NCI-H1092 (cell line): ENCODE data around the gene PRKCE.
A peak's percentile ranks its signal among the peaks of the same experiment; 100 is the strongest.

Experiments
- DNase-seq: peaks from one replicate; lab custom pipeline; 2025; lab: John Stamatoyannopoulos, UW

Gene PRKCE

DNA sequence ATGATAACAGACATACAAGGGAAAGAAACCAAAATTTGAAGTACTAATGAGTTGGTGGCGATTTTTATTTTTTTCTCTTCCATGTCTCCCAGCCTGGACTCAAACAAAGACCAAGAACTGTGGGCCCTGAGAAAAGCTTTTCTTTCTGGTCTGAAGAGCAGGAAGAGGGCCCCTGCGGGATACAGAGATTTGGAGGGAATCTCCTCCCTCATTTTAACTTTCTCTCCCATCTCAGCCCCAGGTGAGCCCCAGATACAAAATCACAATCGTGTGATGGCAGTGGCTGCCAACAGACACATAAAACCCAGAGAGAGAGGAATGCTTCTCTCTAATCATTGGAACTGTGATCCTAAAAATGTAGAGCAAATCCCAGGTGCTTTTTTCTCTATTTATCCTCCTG is 19.5 kb upstream of the PRKCE start:
- DNase-seq, result no peak

DNA sequence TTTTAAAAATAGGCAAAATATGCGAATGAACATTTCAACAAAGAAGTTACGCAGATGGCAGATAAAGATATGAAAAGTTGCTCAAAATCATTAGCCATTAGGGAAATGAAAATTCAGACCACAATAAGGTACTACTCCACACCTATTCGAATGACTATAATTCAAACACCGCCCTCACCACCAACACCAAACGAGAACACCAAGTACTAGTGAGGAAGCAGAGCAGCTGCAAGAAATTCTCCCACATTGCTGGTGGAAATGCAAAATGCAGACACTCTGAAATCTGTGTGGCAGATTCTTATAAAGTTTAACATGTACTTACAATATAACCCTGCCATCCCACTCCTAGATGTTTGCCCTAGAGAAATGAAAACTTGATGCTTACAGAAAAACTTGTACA is 17.3 kb upstream of the PRKCE start:
- DNase-seq, result no peak

DNA sequence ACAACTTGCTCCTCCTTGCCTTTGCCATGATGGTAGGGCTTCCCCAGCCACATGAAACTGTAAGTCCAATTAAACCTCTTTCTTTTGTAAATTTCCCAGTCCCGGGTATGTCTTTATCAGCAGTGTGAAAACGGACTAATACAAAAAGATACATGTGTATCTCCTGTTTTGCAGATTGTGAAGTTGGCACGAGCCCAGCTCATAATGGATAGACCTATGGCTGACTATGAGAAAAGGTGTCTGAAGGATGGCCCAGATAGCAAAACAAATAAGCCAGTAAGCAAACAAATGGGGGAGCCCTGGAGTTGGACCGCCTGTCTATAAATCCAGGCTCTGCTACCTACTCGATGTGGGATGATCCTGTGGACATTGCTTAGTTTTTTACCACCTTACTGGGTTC is 15.5 kb upstream of the PRKCE start:
- DNase-seq, result no peak

DNA sequence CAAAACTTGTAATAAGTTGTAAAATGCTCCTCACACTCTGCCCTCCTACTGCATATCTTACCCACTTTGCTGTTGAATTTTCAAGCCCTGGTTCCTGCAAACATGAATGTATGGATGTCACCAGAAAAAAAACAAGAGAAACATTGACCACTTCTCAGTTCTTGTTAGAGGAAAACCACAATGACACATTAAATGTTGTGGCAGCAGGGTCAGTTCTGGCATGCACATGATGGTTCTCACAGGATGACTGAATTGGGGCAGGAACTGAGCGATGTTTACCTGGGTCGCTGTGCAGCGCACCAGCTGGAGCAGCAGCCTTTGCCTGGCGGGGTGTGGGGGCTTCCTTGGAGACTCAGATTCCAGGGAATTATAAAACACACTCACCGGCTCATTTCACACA is 14.0 kb upstream of the PRKCE start:
- no peak for DNase-seq

DNA sequence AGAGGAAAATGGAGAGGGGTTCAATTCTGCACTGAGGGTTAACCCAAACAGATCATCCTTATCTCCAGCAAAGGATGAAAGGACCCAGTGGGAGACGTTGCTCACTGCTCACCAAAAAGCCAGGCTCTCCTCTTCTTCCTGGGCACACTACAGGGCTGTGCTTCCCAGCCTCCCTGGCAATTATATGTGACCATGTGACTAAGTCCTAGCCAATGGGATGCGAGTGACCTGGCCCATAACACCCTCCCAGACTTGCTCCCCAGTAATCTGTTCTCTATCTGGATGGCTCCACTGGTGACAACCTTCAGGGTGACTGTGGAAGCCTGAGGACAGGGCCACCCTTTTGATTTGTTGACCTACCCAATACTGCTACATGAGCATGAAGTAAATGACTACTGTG is 10.9 kb upstream of the PRKCE start:
- DNase-seq, result no peak

DNA sequence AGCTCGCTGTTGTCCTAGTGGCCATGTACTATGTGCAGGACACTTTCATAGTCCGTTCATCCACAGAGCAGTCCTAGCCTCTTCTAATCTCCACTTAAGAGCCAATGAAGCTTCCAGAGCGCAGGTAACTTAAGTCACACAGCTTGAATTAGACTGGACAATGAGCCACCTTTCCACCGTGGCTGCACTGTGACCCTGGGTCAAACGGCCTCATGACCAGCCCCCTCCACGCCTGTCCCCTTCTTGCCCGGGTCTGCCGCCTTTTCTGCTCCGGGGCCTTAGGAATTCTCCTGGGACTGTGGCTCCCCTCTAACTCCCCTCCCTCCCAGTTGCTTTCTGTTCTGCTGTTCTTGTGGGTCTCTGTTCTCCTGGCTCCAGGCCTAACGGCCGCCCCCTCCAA is 8.4 kb upstream of the PRKCE start:
- DNase-seq, result no peak

DNA sequence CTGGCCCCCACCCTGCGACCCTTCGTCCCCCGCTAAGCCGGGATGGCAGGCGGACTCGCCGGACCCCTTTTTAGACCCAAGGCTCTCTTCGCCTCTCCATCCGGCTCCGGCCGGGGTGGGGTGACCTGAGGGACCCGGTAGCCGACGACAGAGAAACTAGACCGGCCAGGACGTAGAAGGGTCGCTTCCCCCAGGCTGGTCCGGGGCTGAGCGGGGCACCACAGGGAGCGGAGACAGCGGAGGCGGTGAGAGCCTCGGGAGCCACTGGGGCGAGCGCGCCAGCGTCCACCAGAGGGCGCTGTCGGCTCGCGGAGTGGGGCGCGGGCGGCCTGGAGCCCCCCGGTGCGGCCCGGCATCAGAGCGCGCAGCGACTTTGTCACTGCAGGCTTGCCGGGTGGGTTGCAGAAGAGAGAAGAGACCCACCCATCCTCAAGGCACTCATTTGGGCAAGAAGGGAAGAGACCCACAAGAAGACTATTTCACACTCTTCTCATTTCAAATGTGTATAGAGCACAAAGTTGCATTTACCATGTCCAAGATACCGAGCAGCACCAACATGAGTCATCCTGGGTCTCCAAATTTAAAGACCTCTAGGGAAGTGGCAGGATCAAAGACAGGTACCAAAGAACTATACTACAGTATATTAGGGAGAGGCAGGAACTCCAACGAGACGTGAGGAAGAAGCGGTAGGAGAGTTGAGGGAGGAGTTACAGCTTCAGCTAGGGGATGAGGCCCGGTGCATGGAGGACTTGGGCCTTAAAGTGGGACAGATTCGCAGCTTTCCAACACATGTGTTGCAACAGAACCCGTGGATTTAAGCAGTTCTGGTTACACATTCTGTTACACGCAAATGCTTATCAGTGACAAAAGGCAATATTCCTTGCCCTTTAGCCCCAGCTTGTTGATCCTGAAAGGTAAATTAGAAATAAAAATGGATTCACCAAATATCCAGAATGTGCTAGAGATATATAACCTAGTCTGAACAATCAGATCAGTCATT is 7.6 kb upstream of the PRKCE start:
- no peak for DNase-seq

DNA sequence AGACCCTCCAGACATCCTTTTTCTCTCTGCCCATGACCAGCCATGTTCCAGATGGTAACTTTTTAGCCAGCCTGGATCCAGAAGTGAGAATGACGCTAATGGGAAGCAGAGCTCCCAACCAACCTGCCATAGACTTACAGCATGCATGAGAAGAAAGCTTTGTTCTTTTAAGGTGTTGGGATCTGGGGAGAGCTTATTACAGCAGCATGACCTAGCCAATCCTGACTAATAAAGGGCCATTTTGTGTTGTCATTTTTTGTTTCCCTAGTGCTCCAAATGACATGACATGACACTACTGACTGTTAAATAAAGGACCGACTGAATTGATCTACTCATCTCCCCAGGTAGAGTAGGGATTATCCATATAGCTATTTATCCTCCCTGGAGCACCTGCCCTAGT is 5.2 kb upstream of the PRKCE start:
- no peak for DNase-seq

DNA sequence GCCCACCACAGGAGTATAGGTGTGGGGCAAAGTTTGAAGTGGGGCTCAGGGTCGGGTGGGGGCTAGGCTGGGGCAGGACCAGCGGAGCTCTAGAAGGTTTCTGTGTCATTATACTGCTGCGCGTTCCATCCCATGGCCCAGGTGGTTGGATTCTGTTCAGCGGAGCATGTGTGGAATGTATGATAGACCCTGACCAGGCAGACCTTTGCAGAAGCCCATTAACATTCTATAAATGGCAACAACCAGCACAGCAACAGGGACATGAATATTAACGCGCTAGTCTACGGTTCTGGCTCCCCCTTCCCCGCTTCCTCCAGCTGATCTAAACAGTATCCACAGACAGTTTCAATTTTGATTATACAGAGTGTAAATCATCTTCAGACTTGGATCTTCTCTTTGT is 4.1 kb upstream of the PRKCE start:
- no peak for DNase-seq

DNA sequence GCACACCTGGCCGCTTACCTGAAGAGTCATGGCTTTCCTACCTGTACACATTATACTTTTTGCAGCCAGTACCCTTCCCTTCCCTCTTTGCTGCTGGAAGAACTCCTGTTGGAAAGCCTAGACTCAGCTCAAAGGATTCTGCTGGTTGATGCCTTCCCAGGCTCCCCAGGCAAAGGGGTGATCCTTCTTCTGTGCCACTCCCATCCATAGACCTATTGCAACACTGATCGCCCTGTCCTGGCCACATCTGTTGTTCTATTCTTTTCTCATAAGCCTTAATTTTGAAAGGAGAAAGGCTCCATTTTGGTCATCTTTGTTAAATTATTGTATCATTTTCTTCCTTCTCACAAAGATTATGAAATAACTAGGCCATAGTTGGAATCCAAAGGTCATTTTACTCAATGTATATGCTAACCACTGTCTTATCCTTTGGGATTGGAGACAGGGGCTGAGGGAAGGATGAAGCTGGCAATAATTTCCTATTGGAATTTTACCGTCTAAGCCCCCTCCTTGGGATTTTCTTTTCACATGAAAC is 3.4 kb upstream of the PRKCE start:
- DNase-seq, result no peak

DNA sequence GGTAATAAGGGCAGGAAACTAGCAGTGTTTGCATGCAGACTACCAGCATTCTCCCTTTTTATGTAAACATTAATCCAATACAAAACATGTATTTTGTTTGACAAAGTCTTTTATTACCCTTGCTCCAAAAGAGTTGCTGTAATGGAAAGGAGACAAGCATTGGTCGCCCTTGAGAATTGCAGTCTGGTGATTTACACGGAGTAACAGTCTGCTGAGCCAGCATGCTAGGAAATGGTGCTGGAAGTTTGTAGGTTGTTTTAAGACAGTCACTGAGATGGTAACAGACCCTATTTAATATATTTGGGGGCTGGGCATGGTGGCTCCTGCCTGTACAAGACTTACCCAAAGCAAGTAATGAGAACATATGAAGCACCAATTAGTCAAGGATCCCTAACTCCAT is 2.8 kb upstream of the PRKCE start:
- no peak for DNase-seq

DNA sequence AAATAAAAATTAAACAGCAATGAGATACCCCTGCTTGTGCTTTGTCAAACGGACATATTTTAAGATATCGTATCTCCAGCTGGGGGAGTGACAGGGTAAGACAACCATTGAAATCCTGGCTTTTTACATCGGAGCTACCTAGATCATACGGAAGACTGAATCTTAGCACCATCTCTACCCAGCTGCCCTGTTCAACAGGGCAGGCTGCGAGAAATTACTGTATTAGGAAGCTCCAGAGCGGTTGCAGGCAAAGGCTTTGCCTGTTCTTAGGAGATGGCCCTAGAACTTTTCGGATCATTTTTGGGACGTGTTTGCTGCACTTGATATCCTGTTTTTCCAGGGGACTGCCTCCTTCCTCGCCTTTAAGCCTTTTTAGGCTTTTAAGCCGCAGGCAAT is 2.0 kb upstream of the PRKCE start:
- no peak for DNase-seq

DNA sequence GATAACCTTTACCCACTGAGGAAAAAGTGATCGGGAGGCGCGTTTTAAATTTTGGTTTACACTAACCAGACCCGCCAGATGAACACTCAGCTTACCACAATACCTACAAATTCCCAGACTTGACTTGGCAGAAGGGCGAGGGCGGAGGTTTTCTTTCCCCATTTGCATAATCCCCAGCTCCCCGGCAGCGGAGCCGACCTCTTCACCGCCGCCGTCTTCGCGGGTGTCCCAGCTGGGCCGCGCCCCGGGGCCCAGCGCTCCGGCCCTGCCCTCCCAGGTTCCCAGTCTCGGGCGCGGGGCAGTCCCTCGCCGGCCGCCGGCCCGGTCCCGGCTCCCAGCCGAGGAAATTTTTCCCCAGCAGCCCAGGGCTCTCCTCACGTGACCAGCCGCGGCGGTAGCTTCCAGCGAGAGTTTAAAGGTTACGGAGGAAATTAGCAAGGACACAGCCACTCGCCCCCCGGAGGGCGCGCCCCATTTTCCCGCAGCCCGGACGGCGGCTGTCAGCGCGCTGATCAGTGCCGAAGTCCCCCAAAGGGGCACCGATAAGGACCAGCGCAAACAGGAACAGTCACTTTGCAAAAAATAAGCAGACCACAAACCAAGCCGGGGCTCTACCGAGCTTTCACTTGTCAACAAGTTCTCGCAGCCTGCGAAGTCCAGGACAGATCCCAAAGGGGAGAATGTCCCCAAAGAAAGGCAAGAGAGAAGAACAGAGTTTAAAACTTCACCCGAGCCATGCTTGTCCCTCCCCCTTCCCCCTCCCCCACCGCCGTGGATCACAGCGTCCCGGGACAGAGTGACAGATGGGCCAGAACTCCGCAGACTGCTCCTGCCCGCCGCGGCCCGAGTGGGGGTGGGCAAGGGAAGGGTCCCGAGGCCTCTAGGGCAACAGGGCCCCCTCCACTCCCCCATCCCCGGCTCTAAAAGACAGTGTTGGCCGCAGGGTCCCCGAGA is 1.3 kb upstream of the PRKCE start:
- no peak for DNase-seq

DNA sequence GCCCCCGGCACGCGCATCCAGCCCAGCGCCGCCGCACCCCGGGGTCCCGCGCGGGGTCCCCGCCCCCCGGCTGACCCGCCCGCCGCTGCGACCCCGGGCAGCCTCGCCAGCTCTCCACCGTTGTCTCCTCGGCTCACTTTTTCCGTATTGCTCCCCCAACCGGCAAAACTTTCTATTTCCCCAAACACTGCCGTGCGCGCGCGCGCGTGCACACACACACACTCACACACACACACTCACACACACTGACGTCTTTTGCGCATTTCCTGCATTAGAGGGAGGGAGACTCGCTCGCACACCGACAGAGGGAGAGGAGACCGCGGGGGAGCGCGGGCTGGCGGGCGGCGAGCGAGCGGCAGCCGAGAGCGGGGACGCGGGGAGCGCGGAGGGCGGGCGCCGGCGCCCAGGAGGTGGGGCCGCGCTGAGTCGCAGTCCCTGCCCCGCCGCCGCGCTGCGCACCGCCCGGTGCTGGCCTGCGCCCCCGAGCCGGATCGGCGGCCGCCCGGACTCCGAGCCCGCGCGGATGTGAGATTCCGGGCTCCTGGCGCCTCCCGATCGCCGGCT is 542 bp upstream of the PRKCE start:
- peak; percentile 11 for DNase-seq

DNA sequence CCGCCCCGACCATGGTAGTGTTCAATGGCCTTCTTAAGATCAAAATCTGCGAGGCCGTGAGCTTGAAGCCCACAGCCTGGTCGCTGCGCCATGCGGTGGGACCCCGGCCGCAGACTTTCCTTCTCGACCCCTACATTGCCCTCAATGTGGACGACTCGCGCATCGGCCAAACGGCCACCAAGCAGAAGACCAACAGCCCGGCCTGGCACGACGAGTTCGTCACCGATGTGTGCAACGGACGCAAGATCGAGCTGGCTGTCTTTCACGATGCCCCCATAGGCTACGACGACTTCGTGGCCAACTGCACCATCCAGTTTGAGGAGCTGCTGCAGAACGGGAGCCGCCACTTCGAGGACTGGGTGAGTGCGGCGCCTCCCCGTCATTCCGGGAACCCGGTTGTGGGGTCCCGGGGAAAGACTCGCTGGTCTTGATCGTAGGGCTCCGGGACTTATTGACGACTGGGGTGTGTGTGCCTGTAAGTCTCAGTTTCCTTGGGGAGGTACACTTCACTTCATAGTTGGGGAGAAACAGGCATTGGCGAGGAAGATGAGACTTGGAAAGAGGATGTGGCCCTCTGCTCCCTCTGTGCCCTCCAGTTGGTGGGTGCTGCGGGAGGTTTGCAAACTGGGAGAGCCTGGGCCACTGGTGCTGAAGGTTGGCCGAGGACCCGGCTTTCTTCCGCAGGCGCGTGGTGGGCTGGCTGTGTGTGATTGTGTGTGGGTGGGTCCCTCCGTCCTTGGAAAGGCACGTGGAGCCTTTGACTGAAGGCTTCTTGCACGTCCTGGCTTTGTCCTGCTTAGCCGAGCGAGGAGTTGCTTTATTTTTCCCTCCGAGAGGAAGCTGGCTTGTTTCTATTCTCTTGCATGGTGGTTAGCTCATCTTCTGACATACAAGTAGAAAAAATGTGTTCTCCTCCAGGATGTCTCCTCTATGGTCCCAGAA is 886 bp downstream of the PRKCE start:
- no peak for DNase-seq

DNA sequence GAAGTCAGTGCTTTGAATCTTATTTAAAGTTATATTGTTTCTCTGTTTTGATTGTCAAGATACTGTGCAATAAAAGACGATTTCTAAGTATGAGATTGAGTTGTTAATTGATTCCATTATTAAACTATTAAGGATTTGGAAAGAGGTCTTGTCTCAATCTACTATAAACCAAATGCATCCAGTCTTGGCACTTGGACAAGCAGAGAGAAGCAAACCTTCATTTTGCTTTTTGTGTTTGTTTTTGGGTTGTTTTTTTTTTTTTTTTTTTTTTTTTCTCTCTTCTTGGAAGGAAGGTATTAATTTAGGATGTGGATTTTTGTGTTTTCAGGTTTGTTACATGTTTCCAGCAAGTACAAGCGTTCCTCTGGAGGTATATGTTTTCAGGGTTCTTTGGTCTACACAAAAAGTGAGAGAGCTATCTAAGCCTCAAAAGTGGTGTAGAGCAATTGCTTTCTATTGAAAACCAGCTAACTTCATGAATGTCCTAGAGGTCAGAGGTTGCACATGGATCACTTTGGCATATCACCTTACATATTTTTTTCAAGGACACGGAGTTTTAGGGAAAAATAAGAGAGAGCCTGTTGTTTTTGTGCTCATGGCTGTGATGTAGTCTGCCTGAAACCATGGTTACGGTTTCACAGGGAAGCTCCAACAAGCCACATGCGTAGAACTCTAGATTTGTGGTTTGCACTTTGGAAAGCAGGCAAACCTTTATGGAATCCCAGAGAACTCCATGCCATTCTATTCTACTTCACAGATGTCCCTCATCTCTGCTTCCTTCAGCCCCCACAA is 1.8 kb downstream of the PRKCE start:
- DNase-seq, result no peak

DNA sequence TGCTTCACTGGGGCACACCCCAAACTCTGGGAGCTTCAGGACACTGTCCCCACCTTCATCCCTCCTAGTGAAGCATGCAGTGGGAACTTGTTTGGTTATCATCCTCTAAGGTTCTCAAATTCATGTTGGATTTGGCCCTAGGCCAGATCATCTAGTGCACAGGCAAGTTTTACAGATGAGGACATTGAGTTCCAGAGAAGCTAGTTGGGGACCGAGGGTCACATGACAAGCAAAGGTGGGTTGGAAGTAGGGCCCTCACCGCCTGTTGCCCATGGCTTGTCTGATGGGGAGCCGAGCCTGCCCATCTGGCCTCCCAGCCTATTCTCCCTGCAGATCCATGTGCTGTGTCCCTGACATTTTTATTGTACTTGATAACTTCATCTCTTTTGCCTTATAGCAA is 2.8 kb downstream of the PRKCE start:
- no peak for DNase-seq

DNA sequence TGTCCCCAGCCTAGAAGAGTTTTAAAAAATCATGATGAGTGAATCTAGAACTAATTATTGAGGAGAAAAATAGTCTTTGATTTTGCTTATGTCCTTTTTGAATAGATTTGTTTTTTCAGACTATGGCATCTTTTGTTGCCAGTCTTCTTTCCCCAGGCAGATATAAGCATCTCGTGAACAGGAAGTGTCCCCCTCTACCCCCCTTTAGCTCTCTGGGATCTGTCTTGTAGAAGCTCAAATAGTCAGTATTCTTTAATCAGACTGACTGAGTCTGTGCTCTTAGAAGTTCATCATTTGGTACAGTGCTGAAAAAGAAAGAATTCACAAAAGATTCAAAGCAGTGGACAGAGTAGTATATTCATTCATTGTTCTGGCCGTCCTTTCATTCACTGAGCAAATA is 10.4 kb downstream of the PRKCE start:
- no peak for DNase-seq

DNA sequence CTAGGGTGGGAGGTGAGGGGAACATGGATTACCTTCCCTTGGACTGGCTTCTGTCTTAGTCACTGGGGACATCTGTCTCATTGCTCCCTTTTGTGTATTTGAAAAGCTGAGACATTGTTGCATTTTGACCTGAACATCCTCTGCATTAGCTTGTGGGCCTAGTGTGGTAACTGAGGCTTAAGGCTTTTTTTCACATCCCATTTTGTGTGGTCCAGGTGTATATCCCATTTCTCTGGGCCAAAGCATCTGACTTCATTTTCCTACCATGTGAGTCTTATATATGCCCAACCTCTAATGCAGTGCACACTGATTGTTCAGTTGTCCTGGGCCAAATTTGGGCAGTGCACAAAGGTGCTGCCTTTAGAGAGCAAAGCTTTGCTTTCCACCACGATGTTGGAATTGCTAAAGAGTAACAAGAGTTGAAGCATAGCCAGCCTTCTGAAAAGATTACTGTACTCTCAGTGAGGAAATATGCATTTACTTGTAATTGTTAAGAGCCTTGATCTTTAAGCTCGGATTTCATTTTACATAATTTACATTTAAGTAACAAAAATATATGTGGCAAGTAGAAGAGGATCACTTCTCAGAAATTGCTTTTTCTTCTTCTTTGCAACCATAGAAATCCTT is 13.3 kb downstream of the PRKCE start:
- DNase-seq, result no peak

DNA sequence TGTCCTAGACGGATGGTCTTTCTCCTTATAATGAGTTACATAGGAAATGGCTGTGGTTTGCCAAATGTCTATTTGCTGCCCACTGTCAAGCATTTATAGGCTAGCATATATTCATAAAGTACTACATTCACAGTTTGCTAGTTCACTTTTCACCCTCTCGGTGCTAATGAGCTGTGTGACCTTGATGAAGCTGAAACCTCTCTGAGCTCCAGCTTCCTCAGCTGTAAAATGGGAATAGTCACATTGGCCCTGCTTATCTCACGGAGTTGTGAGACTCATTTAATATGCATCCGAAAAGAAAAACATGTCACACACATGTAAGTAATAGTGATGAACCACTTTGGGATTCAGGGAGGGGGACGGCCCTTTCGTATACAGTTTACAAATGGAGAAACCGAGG is 17.0 kb downstream of the PRKCE start:
- no peak for DNase-seq
